Upper lobe of left lung (tissue), 4 donors: Measurements from ENCODE around the gene CALN1.

ENCODE experiments used
- EP300 ChIP-seq, 4 donors: sonication (generic); formaldehyde crosslinking; IDR thresholded peaks; one replicate each; pipeline ENCODE4 v1.5.1; 2017; ENCODE audit warnings: antibody characterized with exemption in 4 of 4, control low read depth in 2 of 4
- POLR2A ChIP-seq, 4 donors: fragments of 450-650 bp; IDR thresholded peaks; one replicate each; pipeline ENCODE4 v1.5.1; 2016 to 2017; ENCODE audit warnings: antibody characterized with exemption in 4 of 4, mild to moderate bottlenecking in 2 of 4
- POLR2AphosphoS5 ChIP-seq, 2 donors: sonication (generic); formaldehyde crosslinking; IDR thresholded peaks; one replicate each; pipeline ENCODE4 v1.5.1; 2017; ENCODE audit warnings: antibody characterized with exemption in 2 of 2
- TF ChIP-seq, protein P1 (sequence below), 6 experiments: fragments of 450-650 bp in 4 of 6; fragments of 200-600 bp in 2 of 6; sonication (generic) in 2 of 6; IDR thresholded peaks; one replicate each; pipeline ENCODE4 v1.5.1; 2016 to 2019; ENCODE audit warnings: antibody characterized with exemption in 6 of 6

DNA sequence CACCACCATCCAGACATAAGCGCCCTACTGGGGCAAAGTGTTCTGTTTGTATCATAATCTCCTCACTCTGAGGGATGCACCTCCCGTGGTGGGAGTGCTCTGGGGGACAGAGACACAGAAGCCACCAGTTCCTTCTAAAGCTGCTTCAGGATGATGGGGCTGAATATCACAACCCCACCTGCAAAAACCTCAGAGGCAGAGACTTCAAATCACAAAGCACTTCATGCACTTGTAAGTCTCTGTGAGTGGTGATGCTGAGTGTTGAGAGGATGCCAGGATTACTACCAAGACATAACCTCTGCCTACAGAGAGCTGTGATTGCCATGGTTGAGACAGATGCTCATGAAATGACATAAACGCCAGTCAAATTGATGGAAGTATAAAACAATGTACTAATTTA, 255.5 kb downstream of the CALN1 start:
- TF ChIP-seq, protein P1, sequence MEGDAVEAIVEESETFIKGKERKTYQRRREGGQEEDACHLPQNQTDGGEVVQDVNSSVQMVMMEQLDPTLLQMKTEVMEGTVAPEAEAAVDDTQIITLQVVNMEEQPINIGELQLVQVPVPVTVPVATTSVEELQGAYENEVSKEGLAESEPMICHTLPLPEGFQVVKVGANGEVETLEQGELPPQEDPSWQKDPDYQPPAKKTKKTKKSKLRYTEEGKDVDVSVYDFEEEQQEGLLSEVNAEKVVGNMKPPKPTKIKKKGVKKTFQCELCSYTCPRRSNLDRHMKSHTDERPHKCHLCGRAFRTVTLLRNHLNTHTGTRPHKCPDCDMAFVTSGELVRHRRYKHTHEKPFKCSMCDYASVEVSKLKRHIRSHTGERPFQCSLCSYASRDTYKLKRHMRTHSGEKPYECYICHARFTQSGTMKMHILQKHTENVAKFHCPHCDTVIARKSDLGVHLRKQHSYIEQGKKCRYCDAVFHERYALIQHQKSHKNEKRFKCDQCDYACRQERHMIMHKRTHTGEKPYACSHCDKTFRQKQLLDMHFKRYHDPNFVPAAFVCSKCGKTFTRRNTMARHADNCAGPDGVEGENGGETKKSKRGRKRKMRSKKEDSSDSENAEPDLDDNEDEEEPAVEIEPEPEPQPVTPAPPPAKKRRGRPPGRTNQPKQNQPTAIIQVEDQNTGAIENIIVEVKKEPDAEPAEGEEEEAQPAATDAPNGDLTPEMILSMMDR (IDR thresholded peaks at IDR 0.05), result no peak
- TF ChIP-seq EP300 (IDR thresholded peaks at IDR 0.05) (no peak), POLR2AphosphoS5 (IDR thresholded peaks at IDR 0.05) (no peak), POLR2A (IDR thresholded peaks at IDR 0.05) (no peak)
